ENCODE data around the gene SMIM21.

GRCh38 chr18:75454022-75454795 is 26.7 kb upstream of the SMIM21 start:
- TF ChIP-seq CTCF (IDR thresholded peaks at IDR 0.05) (no peak), EP300 (IDR thresholded peaks at IDR 0.05) (no peak), POLR2A (IDR thresholded peaks at IDR 0.05) (no peak), POLR2AphosphoS5 (IDR thresholded peaks at IDR 0.05) (no peak)
